Suprapubic skin (tissue), 3 donors: ENCODE results near the gene ACSL3.
"Not testable (repeated sequence)": the region's sequence is repeated elsewhere in the genome, so short reads cannot be mapped to it uniquely, and the experiment has no call there.

Experiments
- POLR2AphosphoS5 ChIP-seq, 3 donors: sonication (generic); formaldehyde crosslinking; IDR thresholded peaks; one replicate each; pipeline ENCODE4 v1.6.1; 2017; ENCODE audit warnings: antibody characterized with exemption in 3 of 3
- TF ChIP-seq, protein P1 (sequence below), 2 donors: fragments of 200-600 bp in 1 of 2; fragments of 450-650 bp in 1 of 2; sonication (generic) in 1 of 2; IDR thresholded peaks; one replicate each; pipeline ENCODE4 v1.5.1; 2016 to 2019; ENCODE audit warnings: antibody characterized with exemption in 2 of 2, mild to moderate bottlenecking in 1 of 2, moderate library complexity in 1 of 2

DNA sequence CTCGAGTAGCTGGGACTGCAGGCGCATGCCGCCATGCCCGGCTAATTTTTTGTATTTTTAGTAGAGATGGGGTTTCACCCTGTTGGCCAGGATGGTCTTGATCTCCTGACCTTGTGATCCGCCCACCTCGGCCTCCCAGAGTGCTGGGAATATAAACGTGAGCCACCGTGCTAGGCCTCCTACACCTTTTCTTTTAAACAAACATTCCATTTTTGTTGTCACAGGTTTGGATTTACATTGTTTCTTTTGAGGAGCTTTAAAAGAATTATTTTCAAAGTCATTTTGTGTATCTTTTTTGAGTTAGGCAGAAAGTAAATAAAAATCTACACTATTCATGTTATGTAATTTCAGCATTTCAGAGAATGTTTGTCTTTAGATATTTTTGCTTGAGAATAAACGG lies 56.4 kb downstream of the ACSL3 start:
- TF ChIP-seq POLR2AphosphoS5 (IDR thresholded peaks at IDR 0.05): not testable (repeated sequence)
- TF ChIP-seq, protein P1, sequence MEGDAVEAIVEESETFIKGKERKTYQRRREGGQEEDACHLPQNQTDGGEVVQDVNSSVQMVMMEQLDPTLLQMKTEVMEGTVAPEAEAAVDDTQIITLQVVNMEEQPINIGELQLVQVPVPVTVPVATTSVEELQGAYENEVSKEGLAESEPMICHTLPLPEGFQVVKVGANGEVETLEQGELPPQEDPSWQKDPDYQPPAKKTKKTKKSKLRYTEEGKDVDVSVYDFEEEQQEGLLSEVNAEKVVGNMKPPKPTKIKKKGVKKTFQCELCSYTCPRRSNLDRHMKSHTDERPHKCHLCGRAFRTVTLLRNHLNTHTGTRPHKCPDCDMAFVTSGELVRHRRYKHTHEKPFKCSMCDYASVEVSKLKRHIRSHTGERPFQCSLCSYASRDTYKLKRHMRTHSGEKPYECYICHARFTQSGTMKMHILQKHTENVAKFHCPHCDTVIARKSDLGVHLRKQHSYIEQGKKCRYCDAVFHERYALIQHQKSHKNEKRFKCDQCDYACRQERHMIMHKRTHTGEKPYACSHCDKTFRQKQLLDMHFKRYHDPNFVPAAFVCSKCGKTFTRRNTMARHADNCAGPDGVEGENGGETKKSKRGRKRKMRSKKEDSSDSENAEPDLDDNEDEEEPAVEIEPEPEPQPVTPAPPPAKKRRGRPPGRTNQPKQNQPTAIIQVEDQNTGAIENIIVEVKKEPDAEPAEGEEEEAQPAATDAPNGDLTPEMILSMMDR (IDR thresholded peaks at IDR 0.05): not testable (repeated sequence)
